SKM-1 treated with dmso at 0.1 percent for 144 hours (cell line): ENCODE measurements around the gene CACNA1D.
"Not testable (repeated sequence)": the region's sequence is repeated elsewhere in the genome, so short reads cannot be mapped to it uniquely, and the experiment has no call there.

Experiments used
- DNase-seq: peaks from one replicate; lab custom pipeline; 2025; ENCODE audit not compliant: unreplicated experiment; lab: John Stamatoyannopoulos, UW

CACNA1D gene

DNA sequence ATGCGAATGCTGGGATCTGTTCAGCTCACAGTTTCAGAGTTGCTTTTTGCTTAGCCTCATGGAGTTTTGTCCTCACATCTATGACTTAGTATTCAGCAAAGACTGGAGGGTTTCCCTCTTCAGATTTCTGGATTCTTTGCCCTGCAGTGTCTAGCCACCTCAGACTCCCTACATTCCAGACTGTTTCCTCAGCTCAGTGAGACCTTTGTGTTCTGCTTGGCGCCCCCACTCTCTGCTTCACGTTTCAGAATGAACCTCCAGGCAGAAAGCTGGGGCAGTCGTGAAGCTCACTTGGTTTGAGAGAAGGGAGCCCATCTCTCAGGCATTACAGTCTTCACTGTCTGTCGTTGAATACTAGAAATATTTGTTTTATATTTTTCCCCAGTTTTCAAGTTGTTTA, 118.1 kb downstream of the CACNA1D start:
- DNase-seq = no peak

DNA sequence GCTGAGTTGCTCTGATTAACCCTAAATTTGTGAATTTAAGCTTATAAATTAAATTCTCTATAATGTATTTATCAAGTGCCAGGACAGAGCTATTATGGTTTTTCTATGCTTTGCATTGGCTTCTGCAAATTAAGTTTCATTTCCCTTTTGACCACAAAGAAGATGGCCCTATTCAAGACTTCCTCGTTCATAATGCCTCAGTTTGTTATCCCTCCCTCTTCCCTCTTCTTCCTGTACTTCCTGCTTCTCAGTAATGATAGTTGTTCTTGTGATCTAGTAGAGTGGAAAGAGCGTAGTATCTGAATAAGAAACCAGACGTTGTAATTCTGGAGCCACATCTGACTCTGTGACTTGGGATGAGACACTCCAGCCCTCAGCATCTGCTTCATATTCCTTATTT, 118.7 kb downstream of the CACNA1D start:
- DNase-seq = peak; percentile 13

DNA sequence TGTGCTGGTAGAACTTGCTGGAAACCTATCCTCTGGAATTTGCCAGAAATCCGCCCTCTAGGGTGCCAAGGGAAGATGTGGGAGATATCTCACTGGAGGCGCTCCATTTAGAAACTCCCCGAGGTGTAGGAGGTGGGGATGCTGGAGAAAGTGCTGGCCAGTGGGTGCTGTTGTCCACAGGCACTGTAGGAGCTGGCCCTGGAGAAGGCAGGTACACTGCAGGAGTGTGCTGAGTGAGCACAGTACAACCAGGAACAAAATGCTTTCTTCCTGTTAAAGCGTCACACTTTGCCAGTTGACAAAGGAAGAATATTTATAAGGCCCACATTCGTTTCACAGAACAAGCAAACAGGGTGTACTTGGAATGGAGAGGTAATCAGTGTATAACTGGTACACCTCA, 119.9 kb downstream of the CACNA1D start:
- no peak for DNase-seq

DNA sequence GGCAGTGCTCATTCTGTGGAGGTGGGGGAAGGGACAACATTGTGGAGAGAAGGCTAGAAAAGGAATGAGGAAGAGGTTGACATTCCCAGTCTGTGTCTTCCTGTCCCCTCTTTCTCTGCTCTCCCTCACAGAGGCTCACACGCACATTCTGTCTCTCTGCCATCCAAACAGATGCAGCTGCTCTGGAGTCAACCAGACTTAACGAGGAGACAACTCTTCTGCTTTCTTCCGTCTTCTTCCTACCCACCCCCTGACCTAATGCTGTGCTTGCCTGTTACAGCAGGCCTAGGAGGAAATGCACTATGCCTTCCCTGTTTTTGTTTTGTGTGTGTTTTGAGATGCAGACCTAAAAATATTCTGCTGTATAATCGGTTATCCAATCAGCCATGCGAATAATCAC, 121.9 kb downstream of the CACNA1D start:
- DNase-seq = no peak

DNA sequence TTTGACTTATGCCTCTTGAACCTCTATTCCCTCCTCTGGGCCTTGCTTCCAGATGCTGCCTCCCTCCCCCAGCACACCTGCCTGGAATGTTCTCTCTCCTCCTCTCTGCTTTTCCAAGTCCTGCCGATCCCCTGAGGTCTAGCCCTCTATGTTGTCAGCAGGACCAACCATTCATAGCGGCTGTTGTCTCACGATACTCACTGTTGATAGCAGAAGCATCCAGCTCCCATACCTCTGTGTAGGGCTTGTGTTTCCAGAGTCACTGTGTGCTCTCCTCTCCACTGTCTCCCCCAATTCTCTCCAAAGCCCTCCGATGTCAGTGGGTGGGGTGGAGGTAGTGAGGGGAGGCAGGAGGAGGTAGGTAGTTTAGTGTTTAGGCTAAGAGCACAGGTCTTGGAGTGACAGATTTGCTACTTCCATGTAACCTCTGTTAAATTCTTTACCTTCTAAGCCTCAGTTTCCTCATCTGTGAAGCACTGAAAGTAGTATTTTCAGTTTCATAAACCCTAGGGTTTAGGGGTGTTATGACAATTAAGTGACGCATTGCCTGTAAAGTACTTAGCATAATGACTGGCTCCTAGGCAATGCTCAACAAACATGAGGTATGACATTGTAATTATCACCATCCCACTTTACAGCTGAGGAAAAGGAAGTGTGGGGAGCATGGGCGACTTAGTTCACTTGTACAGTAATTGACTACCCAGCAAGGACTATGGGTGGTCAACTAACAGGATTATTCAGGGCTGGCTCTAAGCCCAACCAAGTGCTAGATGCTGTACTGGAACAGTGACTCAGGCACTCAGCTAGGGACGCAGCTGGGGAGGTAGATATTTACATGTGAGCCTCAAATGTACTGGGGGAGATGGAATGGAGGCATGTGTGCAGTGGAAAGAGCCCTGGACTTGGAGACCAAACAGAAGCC, 122.8 kb downstream of the CACNA1D start:
- DNase-seq = no peak

DNA sequence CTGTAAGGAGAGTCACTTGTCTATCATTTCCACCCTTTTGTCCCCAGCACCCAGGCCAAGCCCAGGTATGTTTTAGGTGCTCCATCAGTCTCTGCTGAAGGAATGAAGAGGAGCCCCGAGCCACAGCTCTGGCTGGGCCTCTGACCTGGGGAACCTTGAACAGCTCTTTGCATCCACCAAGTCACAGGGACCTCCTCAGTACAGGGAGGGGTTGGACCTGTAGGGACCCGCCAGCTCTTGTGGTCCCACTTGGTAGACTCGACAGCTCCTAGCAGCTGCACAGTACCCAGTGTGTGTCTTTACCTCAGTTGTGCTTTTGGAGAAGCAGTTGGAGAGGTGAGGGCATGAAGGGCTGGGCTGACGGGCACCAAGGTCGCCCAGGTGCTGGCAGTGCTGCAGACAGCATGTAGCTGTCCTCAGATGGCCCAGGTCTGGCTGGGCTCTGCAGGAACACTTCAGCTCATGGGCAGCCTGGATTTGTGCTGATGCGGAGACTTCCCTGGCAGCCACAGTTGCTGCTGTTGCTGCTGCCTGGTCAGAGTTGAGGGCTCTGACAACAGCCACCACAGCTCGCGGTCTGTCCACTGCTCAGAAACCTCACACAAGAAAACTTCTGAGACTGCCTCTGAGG, 123.6 kb downstream of the CACNA1D start:
- DNase-seq = no peak

DNA sequence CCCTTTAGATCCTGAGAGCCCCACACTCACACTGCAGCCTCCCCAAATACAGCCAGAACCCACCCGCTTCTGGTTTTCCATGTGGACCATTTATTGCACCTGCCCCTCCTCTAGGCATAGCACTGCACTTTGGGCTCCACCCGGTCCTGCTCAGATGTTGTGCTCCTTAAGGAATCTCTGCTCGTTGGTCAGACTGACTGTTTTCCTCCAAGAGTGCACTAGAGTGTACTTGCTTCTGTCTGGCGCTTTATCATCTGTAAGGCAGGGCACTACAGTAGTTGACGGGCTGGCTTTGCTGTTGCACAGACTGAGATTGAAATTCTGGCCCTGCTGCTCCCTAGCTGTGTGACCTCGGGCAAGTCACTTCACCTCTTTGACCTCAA, 124.1 kb downstream of the CACNA1D start:
- no peak for DNase-seq

DNA sequence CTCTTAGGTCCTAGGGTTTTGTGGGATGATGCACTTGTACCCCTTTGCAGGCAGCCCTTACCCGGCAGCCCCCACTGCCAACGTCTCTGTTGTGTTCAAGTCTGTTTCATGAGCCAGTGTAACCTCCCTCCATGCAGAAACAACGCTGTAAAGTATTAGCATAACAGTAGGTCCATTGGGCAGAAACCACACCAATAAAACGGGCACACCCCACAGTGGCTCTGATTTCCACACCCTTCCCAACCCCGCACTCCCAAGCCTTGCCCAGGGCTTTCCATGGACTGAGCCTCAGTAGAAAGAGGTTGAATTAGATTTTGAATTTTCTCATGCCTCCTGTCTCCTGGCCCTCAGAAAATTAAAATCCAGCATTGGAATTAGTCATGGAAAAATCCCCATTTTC, 124.5 kb downstream of the CACNA1D start:
- DNase-seq = no peak

DNA sequence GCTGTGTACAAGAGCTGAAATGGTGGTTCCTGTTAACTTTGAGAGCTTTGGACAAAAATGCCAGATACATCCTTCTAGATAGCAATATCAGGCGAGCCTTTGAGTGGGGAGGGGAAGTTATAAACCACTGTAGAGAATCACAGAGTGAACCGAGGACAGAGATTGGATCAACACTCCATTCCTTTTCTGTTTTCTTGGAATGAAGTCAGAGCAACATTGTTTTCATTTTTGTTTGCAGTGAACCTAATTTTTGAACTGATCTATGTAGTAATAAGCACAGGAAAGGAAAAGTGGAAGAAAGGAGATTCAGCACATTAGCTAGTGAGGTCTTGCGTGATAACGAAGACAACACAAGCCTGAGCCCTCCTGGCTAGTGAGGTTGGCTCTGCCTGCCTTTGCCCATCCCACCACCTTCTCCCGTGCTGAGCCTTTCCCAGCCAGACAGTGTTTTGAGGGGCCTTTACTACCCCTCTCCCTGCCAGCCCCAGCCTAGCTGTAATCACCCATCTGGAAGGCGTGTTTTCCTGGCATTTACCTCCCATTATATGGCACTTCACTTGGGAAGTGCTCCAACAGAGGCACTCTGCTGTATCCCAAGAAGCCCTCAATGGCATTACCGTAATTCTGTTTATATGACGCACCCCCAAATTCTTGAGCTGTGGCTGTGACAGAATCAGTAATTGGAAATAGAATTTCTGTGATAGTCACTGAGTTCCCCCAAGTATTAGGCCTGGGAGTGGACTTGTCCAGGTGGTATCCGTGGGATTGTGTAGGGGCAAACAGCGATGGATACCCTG, 129.8 kb downstream of the CACNA1D start:
- no peak for DNase-seq

DNA sequence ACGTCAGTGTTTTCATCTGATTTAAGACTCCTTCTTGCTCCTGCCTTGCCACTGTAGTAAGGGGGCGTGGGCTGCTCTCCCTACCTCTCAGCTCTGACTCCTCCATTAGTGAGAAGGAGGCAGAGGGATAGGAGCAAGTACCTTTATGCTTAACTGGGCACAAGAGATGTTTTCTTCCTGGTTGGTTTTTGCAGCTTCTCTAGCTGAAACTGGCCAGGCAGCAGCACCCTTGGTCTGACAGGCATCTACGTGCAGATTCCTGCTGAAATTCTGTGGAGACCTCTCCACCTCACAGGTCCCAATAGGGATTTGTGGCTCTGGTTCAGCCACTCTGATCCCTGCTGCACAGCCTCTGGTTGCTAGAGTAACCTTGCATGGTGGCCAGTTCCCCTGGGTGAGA, 132.5 kb downstream of the CACNA1D start:
- DNase-seq = no peak

DNA sequence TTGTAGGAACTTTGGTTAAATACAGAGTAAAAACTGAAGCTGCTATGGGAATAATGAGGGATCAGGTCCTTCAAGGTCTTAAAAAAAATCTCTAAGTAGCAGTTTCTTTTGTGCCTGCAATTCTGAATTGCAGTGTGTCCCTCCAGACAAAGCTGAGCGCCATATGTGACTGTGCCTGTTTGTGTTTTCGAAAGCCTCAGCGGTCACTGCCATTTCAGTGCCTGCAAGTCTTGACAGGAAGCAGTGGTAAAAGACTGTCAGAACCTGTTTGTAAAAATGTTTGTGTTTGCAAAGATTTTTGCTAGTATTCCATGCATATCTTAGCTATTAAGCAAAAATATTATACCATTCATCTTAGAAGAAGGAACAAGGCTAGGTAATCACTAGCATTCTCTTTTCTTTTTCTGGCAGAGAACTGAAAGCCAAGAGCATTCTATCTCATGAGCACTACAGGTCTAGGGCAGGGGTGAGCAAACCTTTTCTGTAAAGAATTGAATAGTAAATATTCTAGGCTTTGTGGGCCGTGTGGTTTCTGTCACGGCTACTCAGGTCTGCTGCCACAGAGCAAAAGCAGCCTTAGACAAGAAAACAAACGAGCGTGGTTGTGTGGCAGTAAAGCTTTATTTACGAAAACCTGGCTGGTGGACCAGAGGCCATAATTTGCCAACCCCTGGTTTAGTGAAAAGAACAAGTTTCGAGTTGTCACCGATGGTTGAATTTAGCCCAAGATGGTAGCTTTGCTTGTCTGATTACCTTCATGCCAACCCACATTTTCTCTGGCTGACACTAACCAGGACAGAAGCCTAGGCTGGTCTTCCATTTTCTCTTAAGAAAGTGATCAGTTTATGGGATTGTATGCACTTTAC, 134.4 kb downstream of the CACNA1D start:
- no peak for DNase-seq

DNA sequence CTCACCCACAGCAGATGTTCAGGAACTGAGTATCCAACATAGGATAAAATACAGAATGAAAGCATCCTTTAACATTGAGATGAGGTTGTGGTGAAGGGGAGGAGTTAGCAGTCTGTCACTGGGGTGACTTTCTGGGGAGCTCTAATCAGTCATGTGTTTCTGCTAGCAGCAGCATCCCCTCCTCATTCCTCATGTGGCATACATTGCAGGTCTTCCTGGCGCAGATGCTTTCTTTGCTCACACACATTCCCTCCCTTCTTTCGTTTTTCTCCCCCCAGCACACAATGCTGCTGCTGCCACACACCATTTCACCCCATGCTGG, 135.0 kb downstream of the CACNA1D start:
- DNase-seq = no peak

DNA sequence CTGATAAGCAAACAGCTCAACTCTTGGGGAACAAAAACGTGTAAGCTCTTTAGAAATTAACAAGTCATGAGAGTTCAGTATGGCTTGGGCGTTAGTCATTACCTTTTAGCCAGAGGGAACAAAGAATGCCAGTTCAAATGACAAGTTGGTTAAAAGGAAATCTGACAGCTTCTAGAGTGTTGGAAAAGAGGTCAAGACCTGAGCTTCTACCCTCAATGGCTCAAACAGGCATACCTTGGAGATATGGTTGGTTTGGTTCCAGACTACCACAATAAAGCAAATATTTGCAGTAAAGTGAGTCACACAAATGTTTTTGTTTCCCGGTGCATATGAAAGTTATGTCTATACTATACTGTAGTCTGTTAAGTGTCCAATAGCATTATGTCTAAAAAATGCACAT, 136.1 kb downstream of the CACNA1D start:
- no peak for DNase-seq

DNA sequence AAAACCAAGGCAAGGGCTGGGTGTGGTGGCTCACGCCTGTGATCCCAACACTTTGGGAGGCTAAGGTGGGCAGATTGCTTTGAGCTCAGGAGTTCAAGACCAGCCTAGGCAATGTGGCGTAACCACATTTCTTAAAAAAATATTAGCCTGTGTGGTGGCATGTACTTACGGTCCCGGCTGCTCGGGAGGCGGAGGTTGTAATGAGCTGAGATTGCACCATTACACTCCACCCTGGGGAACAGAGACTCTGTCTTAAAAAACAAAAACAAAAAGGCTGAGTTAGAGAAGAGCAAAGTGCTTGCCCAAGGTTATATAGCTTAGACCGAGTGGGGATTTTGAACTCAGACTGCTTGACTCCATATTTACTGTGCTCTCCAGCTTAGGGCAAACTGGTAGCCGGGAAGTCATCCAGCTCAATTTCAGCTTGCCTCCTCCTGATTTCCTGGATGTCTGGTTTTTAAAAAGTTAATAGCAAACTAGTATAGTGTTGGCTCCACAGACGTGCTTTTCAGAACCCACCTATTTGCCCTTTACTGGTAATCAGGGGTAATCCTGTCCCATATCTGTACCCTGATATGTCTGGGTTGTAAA, 138.9 kb downstream of the CACNA1D start:
- DNase-seq = no peak

DNA sequence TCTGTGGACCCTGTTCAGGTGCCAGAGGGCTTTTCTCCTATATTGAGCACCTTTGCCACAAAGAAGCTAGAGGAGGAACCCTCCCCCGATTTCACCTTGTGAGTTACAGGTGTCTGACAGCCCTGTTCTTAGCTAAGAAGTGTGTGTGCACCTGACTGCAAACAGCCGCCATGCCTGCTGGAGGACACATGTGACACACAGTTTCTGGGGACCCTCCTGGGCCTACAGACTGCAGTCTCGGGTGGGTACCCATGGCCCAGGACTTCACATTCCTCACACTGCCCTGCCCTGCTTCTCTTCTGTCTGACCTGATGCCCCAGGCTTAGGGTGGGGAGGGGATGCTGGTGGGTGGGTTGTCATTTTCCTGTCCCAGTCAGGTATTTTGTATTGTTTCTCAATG, 140.6 kb downstream of the CACNA1D start:
- DNase-seq = no peak

DNA sequence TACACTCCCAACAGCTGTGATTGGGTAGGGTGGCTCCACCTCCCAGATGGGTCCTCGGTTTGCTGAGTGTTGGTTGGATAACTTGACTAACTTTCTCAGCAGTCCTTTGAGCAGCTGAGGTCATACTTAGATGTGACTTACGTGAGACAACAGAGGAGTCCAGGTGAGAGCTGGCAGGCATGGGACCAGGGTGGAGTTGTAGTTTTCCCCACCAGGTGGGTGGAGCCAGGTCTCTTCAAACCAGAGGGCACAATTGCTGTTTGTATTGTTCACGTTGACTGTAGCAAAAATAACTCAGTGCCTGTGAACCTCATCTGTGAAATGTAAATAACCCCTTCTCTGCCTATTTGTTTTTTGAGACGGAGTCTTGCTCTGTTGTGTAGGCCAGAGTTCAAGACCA, 144.4 kb downstream of the CACNA1D start:
- not testable (repeated sequence) for DNase-seq

DNA sequence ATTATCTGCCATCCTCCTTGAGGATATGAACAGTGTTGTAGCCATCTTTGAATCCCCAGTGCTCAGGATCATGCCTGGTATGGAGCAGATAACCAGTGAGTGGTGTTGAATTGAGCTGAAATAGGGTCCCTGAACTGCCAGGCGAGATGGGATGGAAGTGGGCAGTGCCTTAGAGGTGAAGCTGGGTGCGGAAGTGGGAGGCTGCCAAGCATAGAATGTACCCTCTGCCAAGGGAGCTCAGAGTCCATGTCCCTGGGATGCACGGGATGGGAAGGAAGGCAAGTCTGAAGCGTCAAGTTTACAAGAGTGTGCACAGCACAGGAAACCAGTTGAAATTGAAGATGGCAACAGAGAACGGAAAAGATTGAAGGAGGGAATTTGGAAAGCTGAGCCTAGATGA, 147.0 kb downstream of the CACNA1D start:
- DNase-seq = no peak

DNA sequence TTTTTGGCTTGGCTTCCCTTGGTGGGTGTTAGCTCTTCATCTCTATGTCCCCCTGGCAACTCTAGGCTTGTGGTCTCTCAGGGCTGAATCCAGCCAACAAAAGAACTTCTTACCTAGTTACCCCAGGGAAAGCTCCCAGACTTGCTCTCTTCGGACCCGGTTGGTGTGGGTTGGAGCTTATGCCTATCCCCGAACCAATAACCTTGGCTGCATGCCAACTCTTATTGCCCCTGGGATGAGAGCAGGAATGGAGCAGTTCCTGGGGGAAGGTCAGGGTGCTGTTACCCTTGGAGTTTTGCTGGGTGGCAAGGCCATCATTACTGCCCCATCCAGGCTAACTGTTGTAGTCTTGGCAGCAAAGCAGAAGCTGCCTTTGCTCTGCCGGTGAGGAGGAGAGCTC, 147.8 kb downstream of the CACNA1D start:
- no peak for DNase-seq

DNA sequence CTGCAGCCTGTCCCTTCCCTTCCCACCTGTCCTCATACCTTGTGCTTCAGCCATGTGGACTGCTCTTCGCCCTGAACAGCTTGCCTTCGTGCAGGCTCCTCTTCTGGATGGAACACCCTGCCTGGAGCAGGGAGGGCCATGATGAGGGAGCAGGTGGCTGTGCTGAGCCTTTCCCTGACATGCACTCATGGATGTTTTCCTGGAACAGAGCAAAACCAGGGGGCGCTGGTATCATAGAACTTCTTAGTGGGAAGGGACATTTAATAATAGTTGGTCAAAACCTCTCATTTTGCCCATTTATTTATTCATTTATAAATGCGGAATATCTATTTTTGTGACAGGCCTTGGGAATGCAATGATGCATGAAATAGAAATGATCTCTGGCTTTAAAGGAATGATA, 149.3 kb downstream of the CACNA1D start:
- DNase-seq = no peak

DNA sequence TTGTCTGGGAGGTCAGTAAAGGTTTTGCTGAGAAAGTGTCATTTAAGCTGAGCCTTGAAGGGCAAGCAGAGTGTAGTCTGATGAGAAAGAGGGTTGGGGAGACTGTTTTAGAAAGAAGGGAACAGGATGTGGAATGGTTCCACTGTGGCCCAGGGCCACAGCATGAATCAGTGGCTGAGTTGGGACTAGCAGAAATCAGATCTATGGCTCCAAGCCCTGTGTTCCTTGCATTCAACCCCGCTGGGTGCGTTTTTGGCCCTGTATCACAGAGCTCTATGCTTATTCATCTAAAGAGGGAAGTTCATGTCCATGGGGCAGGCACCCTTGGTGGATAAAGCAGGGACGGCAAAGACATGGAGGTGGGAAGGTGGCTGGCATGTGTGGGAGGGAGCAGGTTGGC, 151.3 kb downstream of the CACNA1D start:
- DNase-seq = no peak

DNA sequence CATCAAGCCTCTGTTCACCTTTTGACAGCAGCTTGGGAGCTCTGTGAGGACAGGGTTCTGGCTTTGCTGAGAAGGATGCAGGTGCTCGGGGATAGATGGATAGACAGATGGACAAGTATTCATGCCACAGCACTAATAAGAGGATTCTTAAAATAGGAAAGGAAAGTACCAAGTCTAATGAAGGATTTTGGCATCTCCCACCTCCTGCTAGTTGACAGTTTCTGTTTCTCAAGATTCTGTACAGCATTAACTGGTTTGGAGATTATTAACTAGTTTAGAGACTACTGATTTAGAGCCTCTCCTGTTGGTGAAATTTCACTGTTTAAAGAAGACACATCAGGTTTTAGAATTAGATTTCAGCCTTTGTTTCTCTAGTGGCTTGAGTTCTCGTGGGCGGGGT, 152.3 kb downstream of the CACNA1D start:
- DNase-seq = no peak
